SU-DHL-6 (cell line): ENCODE measurements around the gene LINGO4.

Source experiments
- EZH2phosphoT487 ChIP-seq: fragments of 200-600 bp; sonication (generic), shearing (Covaris generic); conservative IDR thresholded peaks from 2 replicates; pipeline ENCODE4 v1.6.1; 2018; ENCODE audit warnings: mild to moderate bottlenecking, antibody characterized with exemption, low read length, moderate library complexity, mixed read lengths
- TF ChIP-seq, protein P1 (sequence below): fragments of 200-600 bp; sonication (generic); IDR thresholded peaks from one replicate; pipeline ENCODE4 v1.5.1; 2017; ENCODE audit warnings: antibody characterized with exemption, mild to moderate bottlenecking, low read length, moderate library complexity; ENCODE audit not compliant: insufficient read depth, poor library complexity, severe bottlenecking

DNA sequence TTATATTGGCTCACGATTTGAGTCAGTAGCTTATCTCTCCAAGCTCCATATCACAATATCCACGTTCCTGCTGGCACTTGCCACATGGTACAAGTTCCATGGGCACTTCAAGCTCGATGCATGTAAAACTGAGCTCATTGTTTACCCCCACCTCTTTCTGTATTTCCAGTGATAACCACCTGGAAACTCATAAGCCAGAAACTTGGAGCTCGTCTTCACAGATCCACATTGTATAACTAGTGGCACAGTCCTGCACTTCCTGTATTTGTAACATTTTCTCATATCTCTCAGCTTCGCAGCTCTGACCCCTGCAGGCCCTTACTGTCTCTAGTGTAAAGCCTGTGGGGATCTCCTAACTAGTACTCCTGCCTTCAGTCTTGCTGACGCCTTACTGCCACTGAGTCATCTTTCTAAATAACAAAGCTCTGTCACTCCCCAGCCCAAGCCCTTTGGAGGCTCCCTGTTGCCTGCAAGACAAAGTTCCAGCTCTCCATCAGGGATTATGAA is 40.9 kb upstream of the LINGO4 start:
- TF ChIP-seq, protein P1, sequence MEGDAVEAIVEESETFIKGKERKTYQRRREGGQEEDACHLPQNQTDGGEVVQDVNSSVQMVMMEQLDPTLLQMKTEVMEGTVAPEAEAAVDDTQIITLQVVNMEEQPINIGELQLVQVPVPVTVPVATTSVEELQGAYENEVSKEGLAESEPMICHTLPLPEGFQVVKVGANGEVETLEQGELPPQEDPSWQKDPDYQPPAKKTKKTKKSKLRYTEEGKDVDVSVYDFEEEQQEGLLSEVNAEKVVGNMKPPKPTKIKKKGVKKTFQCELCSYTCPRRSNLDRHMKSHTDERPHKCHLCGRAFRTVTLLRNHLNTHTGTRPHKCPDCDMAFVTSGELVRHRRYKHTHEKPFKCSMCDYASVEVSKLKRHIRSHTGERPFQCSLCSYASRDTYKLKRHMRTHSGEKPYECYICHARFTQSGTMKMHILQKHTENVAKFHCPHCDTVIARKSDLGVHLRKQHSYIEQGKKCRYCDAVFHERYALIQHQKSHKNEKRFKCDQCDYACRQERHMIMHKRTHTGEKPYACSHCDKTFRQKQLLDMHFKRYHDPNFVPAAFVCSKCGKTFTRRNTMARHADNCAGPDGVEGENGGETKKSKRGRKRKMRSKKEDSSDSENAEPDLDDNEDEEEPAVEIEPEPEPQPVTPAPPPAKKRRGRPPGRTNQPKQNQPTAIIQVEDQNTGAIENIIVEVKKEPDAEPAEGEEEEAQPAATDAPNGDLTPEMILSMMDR, result no peak
- no peak for TF ChIP-seq EZH2phosphoT487
